PC-9 (cell line): ENCODE measurements around the gene SPAG9. TPM values are rescaled to one million over a fixed set of nuclear protein-coding genes. Genes with fewer than 3 reads are reported as not detected.

Experiments used
- BruUV-seq: library from RNA; stranded (reverse); fragments of 400-500 nt; replicated peaks from 2 replicates; lab custom pipeline; 2021; lab: Mats Ljungman, UMichigan
- CTCF ChIA-PET: fragments of 300-600 bp; sonication (Branson Sonifier 250); formaldehyde crosslinking; loops from one replicate; lab custom pipeline; 2022; ENCODE audit warnings: antibody characterized with exemption; lab: Charles Lee
- POLR2A ChIA-PET: fragments of 300-600 bp; sonication (Branson Sonifier 250); formaldehyde crosslinking; loops from one replicate; lab custom pipeline; 2022; ENCODE audit warnings: antibody characterized with exemption; ENCODE audit not compliant: unreplicated experiment; lab: Charles Lee
- DNase-seq, 2 experiments: peaks; one replicate each; pipeline versions ENCODE4 v3.0.0 to v3.0.0-alpha.2; 2015 to 2022; ENCODE audit warnings: mixed read lengths in 1 of 2
- H2AFZ ChIP-seq: fragments of 200-600 bp; sonication (generic); 2 replicates; pipeline ENCODE4 v1.8.1; 2017; ENCODE audit warnings: antibody characterized with exemption
- H3F3A ChIP-seq: fragments of 200-600 bp; sonication (generic); 2 replicates; pipeline ENCODE4 v1.8.1; 2017; ENCODE audit warnings: antibody characterized with exemption, mild to moderate bottlenecking, low read depth; ENCODE audit not compliant: insufficient read depth
- H3K27ac ChIP-seq: fragments of 200-600 bp; sonication (generic); 2 replicates; pipeline ENCODE4 v1.6.1; 2016; ENCODE audit warnings: mixed run types
- H3K27me3 ChIP-seq: fragments of 200-600 bp; sonication (generic); 2 replicates; pipeline ENCODE4 v1.6.1; 2016; ENCODE audit warnings: low read depth, mixed run types; ENCODE audit not compliant: insufficient read depth
- H3K36me3 ChIP-seq: fragments of 200-600 bp; sonication (generic); 2 replicates; pipeline ENCODE4 v1.6.1; 2016; ENCODE audit warnings: low read depth, mixed run types
- H3K4me1 ChIP-seq: fragments of 200-600 bp; sonication (generic); replicated peaks from 2 replicates; pipeline ENCODE4 v1.6.1; 2016; ENCODE audit warnings: mixed run types; ENCODE audit not compliant: insufficient read depth
- H3K4me2 ChIP-seq: fragments of 200-600 bp; sonication (generic); 2 replicates; pipeline ENCODE4 v1.6.1; 2017; ENCODE audit warnings: mixed run types
- H3K4me3 ChIP-seq: fragments of 200-600 bp; sonication (generic); 2 replicates; pipeline ENCODE4 v1.6.1; 2016; ENCODE audit warnings: mixed run types
- H3K79me2 ChIP-seq: fragments of 200-600 bp; sonication (generic); 2 replicates; pipeline ENCODE4 v1.6.1; 2017; ENCODE audit warnings: low read depth, mixed run types
- H3K9me2 ChIP-seq: fragments of 200-600 bp; sonication (generic); 2 replicates; pipeline ENCODE4 v1.8.1; 2017; ENCODE audit warnings: mild to moderate bottlenecking; ENCODE audit not compliant: insufficient read depth
- H3K9me3 ChIP-seq: fragments of 200-600 bp; sonication (generic); 2 replicates; pipeline ENCODE4 v1.8.1; 2016; ENCODE audit warnings: low read depth; ENCODE audit not compliant: insufficient read depth
- H4K20me1 ChIP-seq: fragments of 200-600 bp; sonication (generic); 2 replicates; pipeline ENCODE4 v1.8.1; 2017; ENCODE audit not compliant: insufficient read depth
- CTCF ChIP-seq: fragments of 200-600 bp; sonication (generic); conservative IDR thresholded peaks from 2 replicates; pipeline ENCODE4 v1.6.1; 2017; ENCODE audit warnings: mixed run types, antibody characterized with exemption, mild to moderate bottlenecking, moderate library complexity
- EZH2 ChIP-seq: fragments of 200-600 bp; sonication (generic); IDR thresholded peaks from 2 replicates; pipeline ENCODE4 v1.8.0; 2017; ENCODE audit warnings: antibody characterized with exemption, low read depth
- intact Hi-C: fragments of 100-400 bp; cut with micrococcal nuclease; formaldehyde crosslinking; loops from one replicate; pipeline ENCODE4 v1.10.0; 2022; ENCODE audit not compliant: unreplicated experiment
- total RNA-seq: library from RNA; stranded (reverse); gene quantifications from 2 replicates; pipeline ENCODE4 v1.2.3, GENCODE V29; 2021

SPAG9 gene
- total RNA-seq, 1 experiment from 2014 or later = 51.8 TPM

GRCh38 chr17:50935996-50936266 lies 184.7 kb downstream of the SPAG9 start:
- ChIA-PET POLR2A (no interaction called here), CTCF (no interaction called here)
- H3K4me2 ChIP-seq = peak overlapping the region; percentile 11
- no peaks in the 10 kb centered on the region for H3K27me3 ChIP-seq
- no TSS peak for BruUV-seq
- intact Hi-C loops = no loop called here
- TF ChIP-seq CTCF (no peak), EZH2 (no peak)
- peak overlapping the region; percentile 13; the same call in 1 of the 2 replicates for H3K27ac ChIP-seq
- no peaks in the 10 kb centered on the region for H3K79me2 ChIP-seq
- DNase-seq = no peak
- H3K9me3 ChIP-seq = no peaks in the 10 kb centered on the region
- no peaks in the 10 kb centered on the region for H3K9me2 ChIP-seq
- no peak overlapping the region for H2AFZ ChIP-seq
- no peaks in the 10 kb centered on the region for H3K36me3 ChIP-seq
- H3F3A ChIP-seq = peaks cover 47% of the 10 kb centered on the region
- H4K20me1 ChIP-seq = no peaks in the 10 kb centered on the region
- H3K4me3 ChIP-seq = no peak overlapping the region
- peaks cover 50% of the 10 kb centered on the region for H3K4me1 ChIP-seq

- no peaks in the 10 kb centered on the region for H3K36me3 ChIP-seq
- DNase-seq = peak; percentile 82 to 94
- no peaks in the 10 kb centered on the region for H3K9me2 ChIP-seq
- H3K79me2 ChIP-seq = no peaks in the 10 kb centered on the region
- peaks cover 53% of the 10 kb centered on the region for H3F3A ChIP-seq
- H2AFZ ChIP-seq = no peak overlapping the region
- intact Hi-C loops = no loop called here
- H3K4me2 ChIP-seq = peak overlapping the region; percentile 11
- H3K4me3 ChIP-seq = no peak overlapping the region
- no peaks in the 10 kb centered on the region for H3K27me3 ChIP-seq
- peak overlapping the region; percentile 13 for H3K27ac ChIP-seq
- H3K4me1 ChIP-seq = peaks cover 55% of the 10 kb centered on the region
- H4K20me1 ChIP-seq = no peaks in the 10 kb centered on the region
- no peaks in the 10 kb centered on the region for H3K9me3 ChIP-seq
- CTCF ChIA-PET = no interaction called here
- BruUV-seq = no TSS peak
- TF ChIP-seq EZH2 = no peak
- TF ChIP-seq CTCF = no peak
- POLR2A ChIA-PET = interaction anchor here (0.6 to 0.7 kb wide), 4 partner anchors 10 to 1489 kb away, joined by 3 to 11 read pairs (median 6); partner anchors contain the start of gene TOB1
Measured at GRCh38 chr17:50935221-50935995, 185.3 kb downstream of the SPAG9 start.

GRCh38 chr17:50934672-50935220 lies 185.9 kb downstream of the SPAG9 start:
- POLR2A ChIA-PET = interaction anchor here (0.6 to 0.7 kb wide), 3 partner anchors 10 to 1488 kb away, joined by 3 to 11 read pairs (median 9); partner anchors contain the start of gene TOB1
- H3K4me3 ChIP-seq = no peak overlapping the region
- intact Hi-C loops = no loop called here

More at GRCh38 chr17:50934672-50935220, 185.9 kb downstream of the SPAG9 start:
- CTCF ChIA-PET = no interaction called here
- TF ChIP-seq CTCF = no peak
- no peak for TF ChIP-seq EZH2
- Histone ChIP-seq H3K36me3 (no peaks in the 10 kb centered on the region), H3F3A (peaks cover 56% of the 10 kb centered on the region), H3K9me3 (no peaks in the 10 kb centered on the region), H3K9me2 (no peaks in the 10 kb centered on the region), H3K27me3 (no peaks in the 10 kb centered on the region), H3K4me2 (0 out of 2 replicates have a peak overlapping the region, but pooled peaks have one; percentile 11), H3K27ac (peak overlapping the region; percentile 13), H2AFZ (no peak overlapping the region), H3K79me2 (no peaks in the 10 kb centered on the region), H3K4me1 (peaks cover 60% of the 10 kb centered on the region), H4K20me1 (no peaks in the 10 kb centered on the region)
- no TSS peak for BruUV-seq
- DNase-seq = peak in 1 of 2 experiments; percentile 32
